ENCODE results near the gene POMP.

DNA sequence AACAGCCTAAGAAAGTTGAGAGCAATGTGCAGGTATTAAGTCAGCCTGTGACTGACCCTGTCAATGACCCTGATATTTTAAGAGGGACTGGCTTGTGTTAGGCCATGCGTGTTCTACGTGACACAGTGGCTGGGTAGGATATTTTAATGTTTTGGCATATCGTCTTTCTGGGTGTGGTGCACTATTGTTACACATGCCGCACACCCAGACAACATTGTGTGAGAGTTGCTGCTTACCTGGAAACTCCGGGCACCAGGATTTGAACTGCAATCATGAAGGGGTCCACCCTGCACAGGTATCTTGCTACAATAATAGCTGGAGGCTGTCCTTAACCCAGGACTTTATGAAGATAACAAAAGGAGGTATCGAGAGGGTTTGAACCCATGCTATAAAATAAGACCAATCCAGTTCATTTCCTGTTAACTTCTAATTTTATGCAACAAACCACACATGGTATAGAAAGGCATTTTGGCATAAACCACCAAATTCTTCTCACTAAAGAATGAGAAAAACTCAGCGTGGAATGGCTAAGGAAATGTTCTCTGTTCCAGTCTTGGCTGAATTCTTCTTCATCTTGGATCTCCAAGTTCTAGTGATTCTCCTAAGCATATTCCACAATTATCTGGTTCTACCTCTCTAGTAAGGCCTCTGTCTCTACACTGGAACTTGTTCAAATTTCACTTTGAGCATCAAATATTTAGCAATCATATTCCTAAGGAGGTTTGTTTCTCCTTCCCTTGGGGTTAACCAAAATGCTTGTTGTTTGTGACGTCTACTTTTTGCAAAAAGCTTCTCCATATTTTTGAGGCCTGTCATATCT is 38.7 kb upstream of the POMP start:
- TF ChIP-seq, protein P1, sequence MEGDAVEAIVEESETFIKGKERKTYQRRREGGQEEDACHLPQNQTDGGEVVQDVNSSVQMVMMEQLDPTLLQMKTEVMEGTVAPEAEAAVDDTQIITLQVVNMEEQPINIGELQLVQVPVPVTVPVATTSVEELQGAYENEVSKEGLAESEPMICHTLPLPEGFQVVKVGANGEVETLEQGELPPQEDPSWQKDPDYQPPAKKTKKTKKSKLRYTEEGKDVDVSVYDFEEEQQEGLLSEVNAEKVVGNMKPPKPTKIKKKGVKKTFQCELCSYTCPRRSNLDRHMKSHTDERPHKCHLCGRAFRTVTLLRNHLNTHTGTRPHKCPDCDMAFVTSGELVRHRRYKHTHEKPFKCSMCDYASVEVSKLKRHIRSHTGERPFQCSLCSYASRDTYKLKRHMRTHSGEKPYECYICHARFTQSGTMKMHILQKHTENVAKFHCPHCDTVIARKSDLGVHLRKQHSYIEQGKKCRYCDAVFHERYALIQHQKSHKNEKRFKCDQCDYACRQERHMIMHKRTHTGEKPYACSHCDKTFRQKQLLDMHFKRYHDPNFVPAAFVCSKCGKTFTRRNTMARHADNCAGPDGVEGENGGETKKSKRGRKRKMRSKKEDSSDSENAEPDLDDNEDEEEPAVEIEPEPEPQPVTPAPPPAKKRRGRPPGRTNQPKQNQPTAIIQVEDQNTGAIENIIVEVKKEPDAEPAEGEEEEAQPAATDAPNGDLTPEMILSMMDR (IDR thresholded peaks at IDR 0.05), result no peak
- TF ChIP-seq POLR2A (IDR thresholded peaks at IDR 0.05), result no peak

Data from adrenal gland (tissue), 5 donors.